RPMI7951 (cell line): Measurements from ENCODE around the gene AZU1. TPM values are rescaled to one million over a fixed set of nuclear protein-coding genes. Genes with fewer than 3 reads are reported as not detected.
"Not testable (repeated sequence)": the region's sequence is repeated elsewhere in the genome, so short reads cannot be mapped to it uniquely, and the experiment has no call there.

Experiments
- DNase-seq: peaks from one replicate; pipeline ENCODE4 v3.0.0-alpha.2; 2012; ENCODE audit warnings: low read depth
- total RNA-seq: library from RNA; depleted of rRNA; stranded (reverse); fragments of >200 nt; shearing (Covaris generic); gene quantifications from 2 replicates; pipeline ENCODE4 v1.2.3, GENCODE V29; 2014

The AZU1 gene
- total RNA-seq, 1 experiment from 2014 or later: not detected

DNA sequence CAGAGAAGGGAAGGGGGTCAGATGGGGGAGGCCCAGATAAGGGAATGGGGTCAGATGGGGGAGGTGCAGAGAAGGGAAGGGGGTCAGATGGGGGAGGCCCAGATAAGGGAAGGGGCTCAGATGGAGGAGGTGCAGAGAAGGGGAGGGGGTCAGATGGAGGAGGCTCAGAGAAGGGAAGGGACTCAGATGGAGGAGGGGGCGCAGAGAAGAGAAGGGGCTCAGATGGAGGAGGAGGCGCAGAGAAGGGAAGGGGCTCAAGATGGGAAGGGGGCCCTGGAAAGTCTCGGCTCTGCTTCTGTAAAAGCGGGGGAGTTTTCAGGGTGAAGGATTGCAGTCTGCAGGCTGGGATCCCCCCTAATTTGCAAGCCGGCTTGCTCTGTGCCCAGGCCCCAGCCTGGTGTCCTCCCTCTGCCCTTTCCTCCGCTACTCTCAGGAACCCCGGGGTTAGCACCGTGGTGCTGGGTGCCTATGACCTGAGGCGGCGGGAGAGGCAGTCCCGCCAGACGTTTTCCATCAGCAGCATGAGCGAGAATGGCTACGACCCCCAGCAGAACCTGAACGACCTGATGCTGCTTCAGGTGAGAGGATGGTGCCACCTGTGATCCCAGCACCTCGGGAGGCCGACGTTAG lies 1.6 kb downstream of the AZU1 start:
- no peak for DNase-seq

- no peak for DNase-seq
Measured at GRCh38 chr19:831407-832369, 4.1 kb downstream of the AZU1 start.

DNA sequence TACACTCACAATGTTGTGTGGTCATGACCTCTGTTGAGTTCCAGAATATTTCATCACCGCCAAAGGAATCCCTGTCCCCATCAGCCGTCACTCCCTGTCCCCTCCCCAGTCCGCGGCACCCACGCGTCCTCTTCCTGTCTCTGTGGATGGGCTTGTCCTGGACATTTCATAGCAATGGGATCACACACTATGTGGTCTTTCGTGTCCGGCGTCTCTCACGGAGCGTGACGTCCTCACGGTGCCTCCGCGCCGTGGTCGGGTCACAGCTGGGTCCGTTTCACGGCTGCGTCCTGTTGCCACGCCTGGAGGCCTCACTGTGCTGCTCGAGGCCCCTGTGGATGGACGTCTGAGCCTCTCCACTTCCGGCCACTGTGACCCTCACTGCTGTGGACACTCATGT lies 6.6 kb downstream of the AZU1 start:
- DNase-seq: peak; percentile 34

DNA sequence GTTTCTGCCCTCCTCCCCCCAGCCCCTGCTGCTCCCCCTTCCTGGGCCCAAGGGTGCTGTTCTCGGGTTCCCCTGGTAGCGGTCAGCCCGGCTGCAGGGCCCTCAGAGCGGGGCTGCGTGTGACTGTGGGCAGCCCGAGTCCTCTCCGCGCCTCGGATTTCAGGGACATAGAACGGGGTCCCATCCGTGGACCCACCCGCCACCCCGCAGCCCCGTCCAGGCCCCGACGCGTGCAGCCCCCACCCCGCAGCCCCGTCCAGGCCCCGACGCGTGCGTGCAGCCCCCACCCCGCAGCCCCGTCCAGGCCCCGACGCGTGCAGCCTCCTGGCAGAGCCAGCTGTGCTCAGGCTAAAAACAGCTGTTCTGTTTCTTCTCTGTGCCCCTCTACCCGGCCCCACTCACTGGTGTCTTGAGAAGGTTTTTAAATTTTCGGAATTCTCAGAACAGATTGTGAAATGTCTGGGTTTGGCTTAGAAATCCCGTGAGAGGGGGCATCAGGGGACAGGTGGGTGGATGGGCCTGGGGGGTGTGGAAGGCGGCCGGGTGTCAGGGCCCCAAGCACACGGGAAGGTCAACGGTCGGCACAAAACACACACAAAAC lies 7.7 kb downstream of the AZU1 start:
- no peak for DNase-seq

DNA sequence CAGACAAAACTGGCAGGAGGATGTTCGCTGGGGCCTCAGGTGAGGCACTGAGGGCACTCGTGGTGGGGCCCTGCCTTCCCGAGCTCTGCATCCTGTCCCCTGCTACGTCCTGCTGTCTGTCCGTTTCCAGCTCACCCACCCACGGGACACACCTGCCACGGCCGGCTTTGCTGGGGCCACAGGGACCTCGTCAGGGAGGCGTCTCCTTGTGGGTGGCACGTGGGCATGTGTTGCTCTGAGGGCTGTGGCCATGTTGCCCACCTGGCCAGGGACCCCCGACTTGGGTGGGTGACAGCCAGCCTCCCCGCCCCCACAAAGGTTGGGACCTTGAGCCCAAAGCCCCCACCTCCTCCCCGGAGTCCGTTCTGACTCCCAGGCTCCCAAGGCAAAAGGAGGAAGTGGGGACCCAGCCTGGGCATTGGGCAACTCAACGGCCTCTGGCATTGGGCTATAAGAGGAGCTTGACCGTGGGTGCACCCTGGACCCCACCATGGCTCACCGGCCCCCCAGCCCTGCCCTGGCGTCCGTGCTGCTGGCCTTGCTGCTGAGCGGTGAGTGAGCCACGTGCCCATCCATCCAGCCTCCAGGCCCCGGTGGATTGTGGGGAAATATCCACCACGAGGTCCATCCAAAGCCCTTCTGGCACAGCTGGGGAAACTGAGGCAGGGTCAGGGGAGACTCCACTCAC lies 13.0 kb downstream of the AZU1 start, which contains the start of gene PRTN3:
Gene PRTN3, plus strand, starts transcription at position 481 of the 688 bp plus-strand sequence. Its CDS starts 10 bp downstream, at position 491.
- no peak for DNase-seq

DNA sequence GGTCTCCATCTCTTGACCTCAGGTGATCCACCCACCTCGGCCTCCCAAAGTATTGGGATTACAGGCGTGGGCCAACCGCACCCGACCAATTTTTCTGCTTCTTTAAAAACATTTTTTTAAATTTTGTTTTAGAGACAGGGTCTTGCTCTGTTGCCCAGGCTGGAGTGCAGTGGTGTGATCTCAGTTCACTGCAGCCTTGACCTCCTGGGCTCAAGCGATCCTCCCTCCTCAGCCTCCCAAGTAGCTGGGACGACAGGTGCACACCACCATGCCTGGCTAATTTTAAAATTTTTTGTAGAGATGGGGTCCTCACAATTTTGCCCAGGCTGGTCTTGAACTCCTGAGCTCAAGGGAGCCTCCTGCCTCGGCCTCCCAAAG lies 15.2 kb downstream of the AZU1 start:
- not testable (repeated sequence) for DNase-seq

- no peak for DNase-seq
Measured at GRCh38 chr19:843180-843835, 15.7 kb downstream of the AZU1 start.

GRCh38 chr19:843836-844545 lies 16.4 kb downstream of the AZU1 start:
- no peak for DNase-seq

- no peak for DNase-seq
Measured at GRCh38 chr19:844546-844971, 16.9 kb downstream of the AZU1 start.

DNA sequence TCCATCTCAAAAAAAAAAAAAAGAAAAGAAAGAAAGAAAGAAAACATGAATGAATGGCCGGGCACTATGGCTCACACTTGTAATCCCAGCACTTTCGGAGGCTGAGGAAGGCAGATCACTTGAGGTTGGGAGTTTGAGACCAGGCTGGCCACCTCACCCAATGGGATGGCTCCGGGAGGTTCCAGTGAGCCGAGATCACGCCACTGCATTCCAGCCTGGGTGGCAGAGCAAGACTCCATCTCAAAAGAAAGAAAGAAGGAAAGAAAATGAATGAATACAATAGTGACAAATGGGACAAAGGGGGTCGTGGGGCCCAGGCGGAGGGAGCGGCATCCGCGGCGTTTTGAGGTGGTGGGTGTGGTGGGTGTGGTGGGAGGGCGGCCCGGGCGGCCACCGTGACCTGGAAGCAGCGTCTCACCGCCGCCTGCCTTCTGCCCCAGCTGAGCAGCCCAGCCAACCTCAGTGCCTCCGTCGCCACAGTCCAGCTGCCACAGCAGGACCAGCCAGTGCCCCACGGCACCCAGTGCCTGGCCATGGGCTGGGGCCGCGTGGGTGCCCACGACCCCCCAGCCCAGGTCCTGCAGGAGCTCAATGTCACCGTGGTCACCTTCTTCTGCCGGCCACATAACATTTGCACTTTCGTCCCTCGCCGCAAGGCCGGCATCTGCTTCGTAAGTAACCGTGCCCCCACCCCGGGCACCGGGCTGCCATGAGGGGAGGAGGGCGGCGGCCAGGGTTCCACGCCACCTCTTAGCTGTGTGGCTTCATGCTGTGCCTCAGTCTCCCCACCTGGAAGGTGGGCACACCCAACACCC lies 18.3 kb downstream of the AZU1 start:
- no peak for DNase-seq

DNA sequence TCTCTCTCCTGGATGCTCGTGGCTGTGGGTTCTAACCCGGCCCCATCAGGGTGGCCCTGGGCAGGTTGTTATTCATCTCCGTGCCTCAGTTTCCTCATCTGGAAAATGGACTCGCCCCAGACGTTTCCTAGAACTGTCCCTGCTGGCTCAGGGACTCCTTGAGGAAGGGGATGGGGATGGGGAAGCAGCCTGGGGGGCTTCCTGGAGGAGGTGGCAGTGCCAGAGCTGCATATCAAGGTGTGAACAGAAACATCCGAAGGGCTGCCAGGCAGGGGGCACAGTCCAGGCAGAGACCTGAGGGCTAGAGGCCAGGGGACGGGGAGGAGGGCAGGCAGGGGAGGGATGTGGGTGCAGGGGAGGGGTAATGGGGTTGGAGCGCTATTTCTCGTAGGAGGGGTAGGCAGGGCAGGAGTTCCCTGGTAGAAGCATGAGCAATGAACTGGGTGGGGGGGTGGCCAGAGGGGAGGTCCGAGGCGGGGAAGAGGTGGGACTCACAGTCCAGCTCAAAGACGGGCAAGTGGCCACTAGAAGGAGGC lies 20.8 kb downstream of the AZU1 start:
- no peak for DNase-seq

GRCh38 chr19:849195-849594 lies 21.6 kb downstream of the AZU1 start:
- DNase-seq: not testable (repeated sequence)

DNA sequence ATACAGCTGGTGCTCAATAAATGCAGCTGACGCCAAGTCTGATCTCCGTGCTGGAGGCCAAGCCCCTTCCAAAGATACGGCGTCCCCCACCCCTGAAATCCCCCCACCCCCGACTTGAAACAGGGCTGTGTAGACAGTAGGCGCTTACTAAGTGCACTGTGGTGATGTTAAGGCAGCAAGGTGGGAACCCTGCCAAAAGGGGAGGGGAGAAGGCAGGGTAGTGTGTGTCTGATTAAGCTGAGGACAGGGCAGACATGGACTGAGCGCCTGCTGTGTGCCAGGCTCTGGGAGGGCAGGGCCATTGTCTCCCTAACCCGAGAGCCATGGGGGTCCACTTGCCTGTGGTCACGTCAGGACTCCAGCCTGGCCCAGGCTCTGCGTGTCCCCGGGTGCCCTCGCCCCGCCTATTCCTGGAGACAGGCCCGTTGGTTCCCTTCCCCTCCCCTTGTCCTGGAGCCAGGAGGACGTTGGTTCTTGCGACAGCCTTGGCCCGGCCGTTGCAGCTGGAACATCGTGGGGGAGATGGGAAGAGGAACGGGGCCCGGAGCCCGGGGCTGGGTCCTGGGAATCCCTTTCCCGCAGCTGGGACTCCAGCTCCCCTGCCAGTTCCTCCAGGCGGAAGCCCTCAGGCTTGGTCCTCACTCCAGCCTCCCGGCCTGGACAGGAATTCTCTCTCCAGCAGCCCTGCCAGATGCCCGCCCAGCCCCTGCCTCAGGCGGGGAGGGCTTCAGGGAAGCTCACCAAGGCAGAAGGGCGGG lies 22.8 kb downstream of the AZU1 start:
- DNase-seq: peak; percentile 96

GRCh38 chr19:850979-851335 lies 23.3 kb downstream of the AZU1 start:
- no peak for DNase-seq

DNA sequence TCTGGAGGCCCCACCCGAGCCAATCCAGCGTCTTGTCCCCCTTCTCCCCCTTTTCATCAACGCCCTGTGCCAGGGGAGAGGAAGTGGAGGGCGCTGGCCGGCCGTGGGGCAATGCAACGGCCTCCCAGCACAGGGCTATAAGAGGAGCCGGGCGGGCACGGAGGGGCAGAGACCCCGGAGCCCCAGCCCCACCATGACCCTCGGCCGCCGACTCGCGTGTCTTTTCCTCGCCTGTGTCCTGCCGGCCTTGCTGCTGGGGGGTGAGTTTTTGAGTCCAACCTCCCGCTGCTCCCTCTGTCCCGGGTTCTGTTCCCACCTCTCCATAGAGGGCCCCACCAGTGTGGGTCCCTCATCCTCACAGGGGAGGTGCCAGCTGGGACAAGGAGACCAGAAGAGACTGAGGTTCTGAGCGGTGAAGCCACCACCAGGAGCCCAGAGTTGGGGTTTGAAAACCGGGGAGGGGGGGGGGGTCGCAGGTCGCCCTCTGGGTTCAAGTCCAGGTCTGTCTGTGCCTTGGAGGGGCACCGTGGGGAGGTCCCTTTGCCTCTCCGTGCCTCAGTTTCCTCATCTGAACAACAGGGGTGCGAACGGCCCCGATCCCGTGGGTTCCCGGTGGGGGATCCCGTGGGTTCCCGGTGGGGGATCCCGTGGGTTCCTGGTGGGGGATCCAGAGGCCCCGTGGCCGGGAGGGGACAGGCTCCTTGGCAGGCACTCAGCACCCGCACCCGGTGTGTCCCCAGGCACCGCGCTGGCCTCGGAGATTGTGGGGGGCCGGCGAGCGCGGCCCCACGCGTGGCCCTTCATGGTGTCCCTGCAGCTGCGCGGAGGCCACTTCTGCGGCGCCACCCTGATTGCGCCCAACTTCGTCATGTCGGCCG lies 24.7 kb downstream of the AZU1 start, which contains the start of gene ELANE:
Gene ELANE, plus strand, starts transcription at position 168 of the 878 bp plus-strand sequence. Its CDS starts 26 bp downstream, at position 194.
- DNase-seq: no peak

DNA sequence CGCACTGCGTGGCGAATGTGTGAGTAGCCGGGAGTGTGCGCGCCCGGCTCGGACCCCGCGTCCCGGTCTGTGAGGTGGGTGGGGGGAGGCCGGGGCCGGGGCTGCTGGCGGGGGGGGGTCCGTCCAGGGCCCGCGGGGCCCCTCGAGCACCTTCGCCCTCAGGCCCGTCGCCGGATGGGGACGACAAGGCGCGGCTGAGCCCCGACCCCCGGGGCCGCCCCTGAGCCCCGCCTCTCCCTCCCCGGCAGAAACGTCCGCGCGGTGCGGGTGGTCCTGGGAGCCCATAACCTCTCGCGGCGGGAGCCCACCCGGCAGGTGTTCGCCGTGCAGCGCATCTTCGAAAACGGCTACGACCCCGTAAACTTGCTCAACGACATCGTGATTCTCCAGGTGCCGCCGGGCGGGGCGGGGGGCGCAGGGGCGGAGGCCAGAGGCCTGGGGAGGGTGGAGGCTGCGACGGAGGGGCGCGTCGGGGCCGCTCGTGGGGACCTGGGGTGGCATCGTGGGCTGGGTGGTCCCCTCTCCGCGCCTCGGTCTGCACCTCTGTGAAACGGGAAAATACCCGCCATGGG lies 25.5 kb downstream of the AZU1 start:
- no peak for DNase-seq

DNA sequence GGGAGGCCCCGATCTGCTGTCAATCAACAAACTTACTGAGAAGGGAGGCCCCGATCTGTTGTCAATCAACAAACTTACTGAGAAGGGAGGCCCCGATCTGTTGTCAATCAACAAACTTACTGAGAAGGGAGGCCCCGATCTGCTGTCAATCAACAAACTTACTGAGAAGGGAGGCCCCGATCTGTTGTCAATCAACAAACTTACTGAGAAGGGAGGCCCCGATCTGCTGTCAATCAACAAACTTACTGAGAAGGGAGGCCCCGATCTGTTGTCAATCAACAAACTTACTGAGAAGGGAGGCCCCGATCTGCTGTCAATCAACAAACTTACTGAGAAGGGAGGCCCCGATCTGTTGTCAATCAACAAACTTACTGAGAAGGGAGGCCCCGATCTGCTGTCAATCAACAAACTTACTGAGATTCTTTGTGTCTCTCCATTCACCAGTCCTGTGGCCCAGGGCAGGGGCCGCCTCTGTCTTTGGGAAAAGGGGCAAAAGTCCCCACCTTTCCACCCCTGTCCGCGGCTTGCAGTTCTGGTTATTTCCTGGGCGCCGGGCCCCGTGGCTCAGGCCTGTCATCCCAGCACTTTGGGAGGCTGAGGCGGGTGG lies 26.1 kb downstream of the AZU1 start:
- not testable (repeated sequence) for DNase-seq
